ENCODE measurements around the gene AHDC1.

Gene AHDC1

GRCh38 chr1:27527223-27527889 lies 76.6 kb downstream of the AHDC1 start:
- DNase-seq (ENCODE audit: low read depth in 2 of 2) = peak in 1 of 2 donors; percentile 62
- TF ChIP-seq CTCF (IDR thresholded peaks at IDR 0.05; ENCODE audit: low read depth, low read length) = no peak
- no peak overlapping the region for H3K4me3 ChIP-seq (replicated peaks in 1 of 2; ENCODE audit: low read depth in 2 of 2, low read length in 2 of 2)

GRCh38 chr1:27526569-27527222 lies 77.2 kb downstream of the AHDC1 start:
- peak in 1 of 2 donors; percentile 46 for DNase-seq (ENCODE audit: low read depth in 2 of 2)
- TF ChIP-seq CTCF (IDR thresholded peaks at IDR 0.05; ENCODE audit: low read depth, low read length) = no peak
- H3K4me3 ChIP-seq (replicated peaks in 1 of 2; ENCODE audit: low read depth in 2 of 2, low read length in 2 of 2) = no peak overlapping the region

GRCh38 chr1:27525296-27526272 lies 78.4 kb downstream of the AHDC1 start:
- DNase-seq (ENCODE audit: low read depth in 2 of 2) = peak; percentile 50 to 83
- H3K4me3 ChIP-seq (replicated peaks in 1 of 2; ENCODE audit: low read depth in 2 of 2, low read length in 2 of 2) = no peak overlapping the region
- no peak for TF ChIP-seq CTCF (IDR thresholded peaks at IDR 0.05; ENCODE audit: low read depth, low read length)

GRCh38 chr1:27523337-27524020 lies 80.5 kb downstream of the AHDC1 start:
- H3K4me3 ChIP-seq (replicated peaks in 1 of 2; ENCODE audit: low read depth in 2 of 2, low read length in 2 of 2) = no peak overlapping the region
- DNase-seq (ENCODE audit: low read depth in 2 of 2) = no peak

GRCh38 chr1:27522432-27523336 lies 81.3 kb downstream of the AHDC1 start:
- no peak overlapping the region for H3K4me3 ChIP-seq (replicated peaks in 1 of 2; ENCODE audit: low read depth in 2 of 2, low read length in 2 of 2)
- DNase-seq (ENCODE audit: low read depth in 2 of 2) = peak in 1 of 2 donors; percentile 59
- peak; percentile 10 for TF ChIP-seq CTCF (IDR thresholded peaks at IDR 0.05; ENCODE audit: low read depth, low read length)

More at GRCh38 chr1:27523337-27524020, 80.5 kb downstream of the AHDC1 start:
- no peak for TF ChIP-seq CTCF (IDR thresholded peaks at IDR 0.05; ENCODE audit: low read depth, low read length)

Data from cardiac fibroblast (primary cell).